ENCODE measurements around the gene BRD9.

DNA sequence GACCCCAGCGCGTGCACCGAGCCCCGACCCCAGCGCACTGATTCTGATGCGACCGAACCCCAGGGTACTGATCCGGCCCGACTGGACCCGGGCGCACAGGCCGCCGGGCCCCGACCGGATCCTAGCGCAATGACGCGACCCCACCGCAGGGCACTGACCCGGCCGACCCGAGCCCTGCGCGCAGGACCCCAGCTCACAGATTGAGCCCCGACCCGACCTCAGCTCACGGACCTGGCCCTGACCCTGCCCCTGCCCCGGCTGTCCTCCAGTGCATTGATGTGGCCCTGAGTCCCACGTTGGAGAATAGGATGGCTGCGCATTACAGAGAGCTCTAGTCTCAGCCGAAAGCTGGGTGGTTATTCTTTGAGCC, 521 bp upstream of the BRD9 start:
- TF ChIP-seq CTCF (IDR thresholded peaks at IDR 0.05) (no peak), POLR2A (IDR thresholded peaks at IDR 0.05) (no peak)

Measured in ovary (tissue), 3 donors.